B cell (primary cell): Measurements from ENCODE around the gene SH3GL1. TPM values are rescaled to one million over a fixed set of nuclear protein-coding genes. Genes with fewer than 3 reads are reported as not detected.
A peak's percentile ranks its signal among the peaks of the same experiment; 100 is the strongest.

ENCODE experiments used
- ATAC-seq: fragments of 200-7000 bp; cut with Tn5 transposase; one replicate; pipeline ENCODE4 v1.10.0; 2021; ENCODE audit warnings: low read depth, mild to moderate bottlenecking, moderate number of reproducible peaks, moderate library complexity
- CTCF ChIA-PET: fragments of 350-600 bp; sonication (Branson Sonifier 250); formaldehyde crosslinking; loops from one replicate; lab custom pipeline; 2021; ENCODE audit warnings: antibody characterized with exemption, inconsistent platforms; lab: Charles Lee
- POLR2A ChIA-PET: fragments of 350-600 bp; sonication (Branson Sonifier 250); formaldehyde crosslinking; loops from one replicate; lab custom pipeline; 2021; ENCODE audit warnings: antibody characterized with exemption; lab: Charles Lee
- DNase-seq: peaks from one replicate; pipeline ENCODE4 v3.0.0; 2013
- H2AFZ ChIP-seq: 2 replicates; pipeline ENCODE4 v1.6.1; 2012; ENCODE audit warnings: mild to moderate bottlenecking, low read depth, low read length; ENCODE audit not compliant: insufficient read depth, poor library complexity, severe bottlenecking
- H3K27ac ChIP-seq, 2 donors: 1 replicate in 1 of 2; 2 replicates in 1 of 2; pipeline ENCODE4 v1.5.1; 2012 to 2013; ENCODE audit warnings: low read length in 2 of 2, mild to moderate bottlenecking in 2 of 2, moderate library complexity in 1 of 2
- H3K27me3 ChIP-seq, 4 experiments: fragments of 200-600 bp in 1 of 4; sonication (generic) in 1 of 4; replicated peaks in 1 of 4; 1 replicate in 2 of 4; 2 replicates in 2 of 4; pipeline versions ENCODE4 v1.6.1 to v1.7.0; 2013 to 2016; ENCODE audit warnings: low read length in 3 of 4, mild to moderate bottlenecking in 2 of 4, mixed read lengths in 1 of 4, moderate library complexity in 1 of 4; ENCODE audit not compliant: insufficient read depth in 4 of 4, control insufficient read depth in 3 of 4; ENCODE audit errors: control extremely low read depth in 1 of 4
- H3K36me3 ChIP-seq, 2 experiments: replicated peaks in 1 of 2; 1 replicate in 1 of 2; 2 replicates in 1 of 2; pipeline versions ENCODE4 v1.6.1 to v1.7.1; 2013; ENCODE audit warnings: low read length in 1 of 2; ENCODE audit not compliant: insufficient read depth in 2 of 2, control insufficient read depth in 1 of 2; ENCODE audit errors: control extremely low read depth in 1 of 2, extremely low read depth in 1 of 2
- H3K4me1 ChIP-seq, 2 donors: fragments of 200-600 bp in 1 of 2; sonication (generic) in 1 of 2; 1 replicate in 1 of 2; 2 replicates in 1 of 2; pipeline versions ENCODE4 v1.5.1 to v1.6.1; 2013 to 2017; ENCODE audit warnings: low read length in 2 of 2; ENCODE audit not compliant: control insufficient read depth in 2 of 2, insufficient read depth in 2 of 2
- H3K4me2 ChIP-seq: replicated peaks from 2 replicates; pipeline ENCODE3; 2012; ENCODE audit warnings: mild to moderate bottlenecking, low read depth, low read length; ENCODE audit not compliant: poor library complexity, severe bottlenecking
- H3K4me3 ChIP-seq, 5 experiments: fragments of 200-600 bp in 1 of 5; sonication (generic) in 1 of 5; 1 replicate in 3 of 5; 2 replicates in 2 of 5; pipeline versions ENCODE4 v1.5.1 to v1.7.0; 2011 to 2016; ENCODE audit warnings: low read length in 4 of 5, mild to moderate bottlenecking in 4 of 5, low read depth in 2 of 5, control low read depth in 1 of 5, moderate library complexity in 1 of 5; ENCODE audit not compliant: insufficient read depth in 1 of 5; ENCODE audit errors: control extremely low read depth in 1 of 5, extremely low read depth in 1 of 5
- H3K79me2 ChIP-seq: fragments of 200-600 bp; sonication (generic); one replicate; pipeline ENCODE4 v1.6.0; 2016; ENCODE audit warnings: low read length; ENCODE audit not compliant: control insufficient read depth, insufficient read depth
- H3K9ac ChIP-seq: fragments of 200-600 bp; sonication (generic); 2 replicates; pipeline ENCODE4 v1.6.1; 2017; ENCODE audit warnings: mild to moderate bottlenecking, low read length, moderate library complexity
- H3K9me3 ChIP-seq, 3 donors: one replicate each; pipeline versions ENCODE4 v1.6.1 to v1.7.1; 2013; ENCODE audit warnings: low read length in 2 of 3; ENCODE audit not compliant: control insufficient read depth in 2 of 3, insufficient read depth in 1 of 3; ENCODE audit errors: control extremely low read depth in 1 of 3
- H4K20me1 ChIP-seq: 2 replicates; pipeline ENCODE4 v1.6.0; 2012; ENCODE audit warnings: mild to moderate bottlenecking, low read length; ENCODE audit not compliant: insufficient read depth, control insufficient read depth, poor library complexity, severe bottlenecking
- H3K27ac Mint-ChIP-seq: one replicate; pipeline ENCODE4 v1.8.0; 2021; ENCODE audit warnings: mixed read lengths
- H3K27me3 Mint-ChIP-seq: one replicate; pipeline ENCODE4 v1.8.0; 2021; ENCODE audit warnings: mixed read lengths
- H3K4me1 Mint-ChIP-seq: one replicate; pipeline ENCODE4 v1.8.0; 2021; ENCODE audit warnings: mixed read lengths
- H3K4me3 Mint-ChIP-seq: one replicate; pipeline ENCODE4 v1.8.0; 2021; ENCODE audit warnings: mixed read lengths
- H3K9me3 Mint-ChIP-seq: one replicate; pipeline ENCODE4 v1.8.0; 2022; ENCODE audit warnings: mixed read lengths; ENCODE audit not compliant: insufficient read depth
- EZH2 ChIP-seq: IDR thresholded peaks from 2 replicates; pipeline ENCODE4 v1.6.1; 2012; ENCODE audit warnings: borderline replicate concordance, low read depth, mild to moderate bottlenecking, moderate library complexity, low read length; ENCODE audit not compliant: insufficient read depth, poor library complexity, severe bottlenecking
- WGBS: methylation state at CpG from one replicate; pipeline ENCODE4 v1.1.5; 2013; ENCODE audit warnings: missing lambda C conversion rate; ENCODE audit not compliant: insufficient coverage; 5-methylcytosine and 5-hydroxymethylcytosine counted together
- intact Hi-C: fragments of 100-400 bp; cut with micrococcal nuclease; formaldehyde crosslinking; loops from one replicate; pipeline ENCODE4 v1.10.0; 2022
- polyA plus RNA-seq: library from polyadenylated mRNA; depleted of rRNA; stranded (reverse); fragments of >200 nt; gene quantifications from 2 replicates; pipeline ENCODE4 v1.2.3, GENCODE V29; 2012
- total RNA-seq, 2 donors: library from RNA; stranded (reverse); fragments of 120-200 nt in 1 of 2; gene quantifications; 1 replicate in 1 of 2; 2 replicates in 1 of 2; pipeline versions ENCODE4 v1.2.3 to v1.2.4, GENCODE V29; 2013 to 2022
- TF ChIP-seq, protein P1 (sequence below): fragments of 200-600 bp; IDR thresholded peaks from one replicate; pipeline ENCODE4 v1.8.0; 2022; ENCODE audit warnings: antibody characterized with exemption, mild to moderate bottlenecking

SH3GL1 gene
- total and polyA plus RNA-seq, 2 donors (not counting 1 experiment from before 2014, with no cell fraction given) = 37.2 to 42.4 TPM

- intact Hi-C loops = no loop called here
- no peaks in the 10 kb centered on the region for H3K27me3 Mint-ChIP-seq
- peak overlapping the region; percentile 75 for H3K27ac Mint-ChIP-seq
- Histone ChIP-seq H3K27ac (peak overlapping the region in 1 of 2 donors; percentile 6), H2AFZ (peak overlapping the region; percentile 95), H3K9me3 (no peaks in the 10 kb centered on the region), H3K36me3 (no peaks in the 10 kb centered on the region), H3K9ac (peak overlapping the region; percentile 65), H3K4me2 (peak overlapping the region; percentile 90), H4K20me1 (no peaks in the 10 kb centered on the region), H3K4me1 (peaks cover 3 to 22% of the 10 kb centered on the region in 2 donors), H3K4me3 (peak overlapping the region in 4 of 5 experiments; percentile 37 to 70 (median 55)), H3K27me3 (no peaks in the 10 kb centered on the region), H3K79me2 (no peaks in the 10 kb centered on the region)
- DNase-seq (no peak), ATAC-seq (no peak)
- POLR2A ChIA-PET = interaction anchor here (0.6 kb wide), 2 partner anchors 14 to 17 kb away, joined by 5 to 6 read pairs; no protein-coding TSS in a partner anchor
- peaks cover 21% of the 10 kb centered on the region for H3K4me1 Mint-ChIP-seq
- H3K9me3 Mint-ChIP-seq = no peaks in the 10 kb centered on the region
- H3K4me3 Mint-ChIP-seq = peak overlapping the region; percentile 88
- TF ChIP-seq, protein P1, sequence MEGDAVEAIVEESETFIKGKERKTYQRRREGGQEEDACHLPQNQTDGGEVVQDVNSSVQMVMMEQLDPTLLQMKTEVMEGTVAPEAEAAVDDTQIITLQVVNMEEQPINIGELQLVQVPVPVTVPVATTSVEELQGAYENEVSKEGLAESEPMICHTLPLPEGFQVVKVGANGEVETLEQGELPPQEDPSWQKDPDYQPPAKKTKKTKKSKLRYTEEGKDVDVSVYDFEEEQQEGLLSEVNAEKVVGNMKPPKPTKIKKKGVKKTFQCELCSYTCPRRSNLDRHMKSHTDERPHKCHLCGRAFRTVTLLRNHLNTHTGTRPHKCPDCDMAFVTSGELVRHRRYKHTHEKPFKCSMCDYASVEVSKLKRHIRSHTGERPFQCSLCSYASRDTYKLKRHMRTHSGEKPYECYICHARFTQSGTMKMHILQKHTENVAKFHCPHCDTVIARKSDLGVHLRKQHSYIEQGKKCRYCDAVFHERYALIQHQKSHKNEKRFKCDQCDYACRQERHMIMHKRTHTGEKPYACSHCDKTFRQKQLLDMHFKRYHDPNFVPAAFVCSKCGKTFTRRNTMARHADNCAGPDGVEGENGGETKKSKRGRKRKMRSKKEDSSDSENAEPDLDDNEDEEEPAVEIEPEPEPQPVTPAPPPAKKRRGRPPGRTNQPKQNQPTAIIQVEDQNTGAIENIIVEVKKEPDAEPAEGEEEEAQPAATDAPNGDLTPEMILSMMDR = no peak
- CTCF ChIA-PET = interaction anchor here (0.7 kb wide), 1 partner anchor 66 kb away, joined by 3 read pairs; no protein-coding TSS in a partner anchor
- WGBS = 34% methylated on average over 5 of the region's 14 CpGs
Observed at GRCh38 chr19:4337906-4338440, 62.4 kb downstream of the SH3GL1 start.

- WGBS = 91% methylated on average over 7 of the region's 7 CpGs
Observed at GRCh38 chr19:4334929-4335570, 65.3 kb downstream of the SH3GL1 start.

More at GRCh38 chr19:4334929-4335570, 65.3 kb downstream of the SH3GL1 start:
- Histone ChIP-seq H3K79me2 (no peaks in the 10 kb centered on the region), H3K27me3 (no peaks in the 10 kb centered on the region), H3K36me3 (no peaks in the 10 kb centered on the region), H3K9me3 (peaks cover 0 to 4% (median 0%) of the 10 kb centered on the region in 3 donors), H3K9ac (no peak overlapping the region), H4K20me1 (no peaks in the 10 kb centered on the region), H3K4me2 (no peak overlapping the region), H3K4me3 (no peak overlapping the region), H3K27ac (no peak overlapping the region), H3K4me1 (peaks cover 3 to 14% of the 10 kb centered on the region in 2 donors), H2AFZ (no peak overlapping the region)
- DNase-seq = no peak
- H3K9me3 Mint-ChIP-seq = no peaks in the 10 kb centered on the region
- no peak overlapping the region for H3K27ac Mint-ChIP-seq
- H3K4me3 Mint-ChIP-seq = no peak overlapping the region
- ChIA-PET CTCF (no interaction called here), POLR2A (no interaction called here)
- intact Hi-C loops = no loop called here
- H3K4me1 Mint-ChIP-seq = peaks cover 14% of the 10 kb centered on the region
- TF ChIP-seq, protein P1 = no peak
- no peak for TF ChIP-seq EZH2
- no peaks in the 10 kb centered on the region for H3K27me3 Mint-ChIP-seq
- no peak for ATAC-seq
